Keratinocyte (primary cell): ENCODE measurements around the gene FNDC3B.

Source experiments
- CTCF ChIP-seq, 3 experiments: IDR thresholded peaks in 1 of 3; conservative IDR thresholded peaks in 1 of 3; optimal IDR thresholded peaks in 1 of 3; 2 replicates in 2 of 3; 3 replicates in 1 of 3; pipeline versions ENCODE3 to v1.5.1; 2011; ENCODE audit warnings: low read length in 3 of 3, mild to moderate bottlenecking in 3 of 3, moderate library complexity in 2 of 3, control low read depth in 1 of 3, inconsistent platforms in 1 of 3; ENCODE audit not compliant: insufficient read depth in 2 of 3; ENCODE audit errors: extremely low read depth in 1 of 3
- EZH2 ChIP-seq: IDR thresholded peaks from one replicate; pipeline ENCODE4 v1.6.1; 2012; ENCODE audit warnings: inconsistent platforms, mild to moderate bottlenecking, low read length, moderate library complexity

GRCh38 chr3:172043233-172043632 is 3.9 kb downstream of the FNDC3B start:
- TF ChIP-seq CTCF (optimal IDR thresholded peaks at IDR 0.05 in 1 of 3, IDR thresholded peaks at IDR 0.05 in 1 of 3, conservative IDR thresholded peaks at IDR 0.05 in 1 of 3; ENCODE audit: extremely low read depth in 1 of 3, insufficient read depth in 2 of 3, low read length in 3 of 3) (no peak), EZH2 (no peak)
